CD14-positive monocyte (primary cell): ENCODE data around the gene CMSS1. TPM values are rescaled to one million over a fixed set of nuclear protein-coding genes. Genes with fewer than 3 reads are reported as not detected.

Experiments
- DNase-seq, 3 donors: peaks; one replicate each; pipeline ENCODE4 v3.0.0-alpha.2; 2011 to 2022
- H2AFZ ChIP-seq: 2 replicates; pipeline ENCODE4 v1.6.0; 2012; ENCODE audit warnings: mild to moderate bottlenecking, low read depth, low read length, inconsistent platforms; ENCODE audit not compliant: insufficient read depth, poor library complexity, severe bottlenecking
- H3K27ac ChIP-seq, 2 donors: 1 replicate in 1 of 2; 2 replicates in 1 of 2; pipeline ENCODE4 v1.5.1; 2012 to 2013; ENCODE audit warnings: low read length in 2 of 2, control low read depth in 1 of 2, inconsistent platforms in 1 of 2, low read depth in 1 of 2, mild to moderate bottlenecking in 1 of 2
- H3K27me3 ChIP-seq, 2 donors: one replicate each; pipeline versions ENCODE4 v1.6.0 to v1.6.1; 2011 to 2013; ENCODE audit warnings: low read length in 2 of 2; ENCODE audit not compliant: control insufficient read depth in 2 of 2, insufficient read depth in 2 of 2
- H3K36me3 ChIP-seq, 2 donors: replicated peaks in 1 of 2; 1 replicate in 1 of 2; 2 replicates in 1 of 2; pipeline versions ENCODE4 v1.5.1 to v1.6.1; 2012 to 2013; ENCODE audit warnings: low read length in 2 of 2, control low read depth in 1 of 2, inconsistent platforms in 1 of 2, mild to moderate bottlenecking in 1 of 2; ENCODE audit not compliant: insufficient read depth in 2 of 2, control insufficient read depth in 1 of 2
- H3K4me1 ChIP-seq, 2 donors: 1 replicate in 1 of 2; 2 replicates in 1 of 2; pipeline versions ENCODE4 v1.5.1 to v1.6.1; 2012 to 2013; ENCODE audit warnings: low read length in 2 of 2, control low read depth in 1 of 2, inconsistent platforms in 1 of 2, mild to moderate bottlenecking in 1 of 2, moderate library complexity in 1 of 2; ENCODE audit not compliant: insufficient read depth in 2 of 2, control insufficient read depth in 1 of 2
- H3K4me2 ChIP-seq: replicated peaks from 2 replicates; pipeline ENCODE3; 2012; ENCODE audit warnings: low read length, moderate library complexity, mild to moderate bottlenecking; ENCODE audit not compliant: poor library complexity, severe bottlenecking; ENCODE audit errors: extremely low read depth
- H3K4me3 ChIP-seq, 3 experiments: fragments of 200-600 bp in 1 of 3; sonication (generic) in 1 of 3; replicated peaks in 1 of 3; 1 replicate in 2 of 3; 2 replicates in 1 of 3; pipeline ENCODE4 v1.5.1; 2011 to 2013; ENCODE audit warnings: low read length in 3 of 3, mild to moderate bottlenecking in 3 of 3, control low read depth in 2 of 3, low read depth in 2 of 3, inconsistent platforms in 1 of 3, moderate library complexity in 1 of 3
- H3K79me2 ChIP-seq: 2 replicates; pipeline ENCODE4 v1.6.0; 2012; ENCODE audit warnings: mild to moderate bottlenecking, control low read depth, inconsistent platforms, low read length, moderate library complexity; ENCODE audit not compliant: insufficient read depth
- H3K9ac ChIP-seq: 2 replicates; pipeline ENCODE4 v1.6.0; 2017; ENCODE audit warnings: low read length, mild to moderate bottlenecking; ENCODE audit not compliant: insufficient read depth, poor library complexity, severe bottlenecking
- H3K9me3 ChIP-seq, 2 donors: replicated peaks in 1 of 2; 1 replicate in 1 of 2; 2 replicates in 1 of 2; pipeline versions ENCODE4 v1.5.1 to v1.6.1; 2012 to 2013; ENCODE audit warnings: low read length in 2 of 2, control low read depth in 1 of 2; ENCODE audit not compliant: control insufficient read depth in 1 of 2, insufficient read depth in 1 of 2
- H4K20me1 ChIP-seq: 2 replicates; pipeline ENCODE4 v1.6.0; 2012; ENCODE audit warnings: mild to moderate bottlenecking, low read length, control low read depth, moderate library complexity; ENCODE audit not compliant: insufficient read depth
- H3K27ac Mint-ChIP-seq, 7 donors: one replicate each; pipeline ENCODE4 v1.8.0; 2020; ENCODE audit warnings: mild to moderate bottlenecking in 7 of 7, mixed read lengths in 7 of 7, moderate library complexity in 6 of 7, inconsistent platforms in 2 of 7
- H3K27me3 Mint-ChIP-seq, 3 donors: one replicate each; pipeline ENCODE4 v1.8.0; 2021 to 2022; ENCODE audit warnings: low read depth in 3 of 3, mild to moderate bottlenecking in 3 of 3, mixed read lengths in 3 of 3, moderate library complexity in 3 of 3, inconsistent platforms in 1 of 3
- H3K36me3 Mint-ChIP-seq, 2 donors: one replicate each; pipeline ENCODE4 v1.8.0; 2020; ENCODE audit warnings: mixed read lengths in 2 of 2, inconsistent platforms in 1 of 2, mild to moderate bottlenecking in 1 of 2
- H3K4me1 Mint-ChIP-seq: one replicate; pipeline ENCODE4 v1.8.0; 2020; ENCODE audit warnings: mild to moderate bottlenecking, mixed read lengths
- H3K4me3 Mint-ChIP-seq, 2 donors: one replicate each; pipeline ENCODE4 v1.8.0; 2020; ENCODE audit warnings: mild to moderate bottlenecking in 2 of 2, mixed read lengths in 2 of 2, moderate library complexity in 1 of 2
- H3K9me3 Mint-ChIP-seq, 7 donors: one replicate each; pipeline ENCODE4 v1.8.0; 2020 to 2022; ENCODE audit warnings: mixed read lengths in 7 of 7, mild to moderate bottlenecking in 6 of 7, moderate library complexity in 6 of 7, inconsistent platforms in 2 of 7
- CTCF ChIP-seq: fragments of 200-600 bp; IDR thresholded peaks from one replicate; pipeline ENCODE4 v1.8.0; 2022; ENCODE audit warnings: antibody characterized with exemption, mild to moderate bottlenecking
- WGBS: methylation state at CpG from one replicate; pipeline ENCODE4 v1.1.5; 2013; ENCODE audit warnings: missing lambda C conversion rate; ENCODE audit not compliant: insufficient coverage; 5-methylcytosine and 5-hydroxymethylcytosine counted together
- intact Hi-C, 2 donors: fragments of 100-400 bp; cut with micrococcal nuclease; formaldehyde crosslinking; loops; one replicate each; pipeline versions ENCODE4 v1.15.0 to v1.15.1; 2023
- polyA plus RNA-seq, 3 donors: library from polyadenylated mRNA; depleted of rRNA in 1 of 3; unstranded in 2 of 3; stranded (reverse) in 1 of 3; fragments of 300-500 nt in 2 of 3; fragments of >200 nt in 1 of 3; fragmentation: Illumina TruSeq in 2 of 3; gene quantifications; 1 replicate in 2 of 3; 2 replicates in 1 of 3; pipeline ENCODE4 v1.2.3, GENCODE V29; 2012 to 2021

Gene CMSS1
- polyA plus RNA-seq, 3 donors: 1.1 to 3.6 (median 2.2) TPM

GRCh38 chr3:100062665-100063064 is 245.0 kb downstream of the CMSS1 start:
- Histone ChIP-seq H3K9me3 (no peaks in the 10 kb centered on the region), H3K27ac (no peak overlapping the region), H3K4me3 (no peak overlapping the region), H3K79me2 (no peaks in the 10 kb centered on the region), H4K20me1 (no peaks in the 10 kb centered on the region), H3K36me3 (no peaks in the 10 kb centered on the region), H3K4me1 (peaks cover 11 to 17% of the 10 kb centered on the region in 2 donors), H3K4me2 (no peak overlapping the region), H3K27me3 (no peaks in the 10 kb centered on the region), H3K9ac (no peak overlapping the region), H2AFZ (no peak overlapping the region)
- no peak for TF ChIP-seq CTCF
- Mint-ChIP-seq H3K4me3 (no peak overlapping the region), H3K27ac (no peak overlapping the region), H3K9me3 (no peaks in the 10 kb centered on the region), H3K27me3 (peaks cover 0 to 4% (median 3%) of the 10 kb centered on the region in 3 donors), H3K36me3 (peaks cover 0 to 2% of the 10 kb centered on the region in 2 donors), H3K4me1 (peaks cover 16% of the 10 kb centered on the region)
- no peak for DNase-seq
- 100% methylated on average over 4 of the region's 4 CpGs for WGBS
- intact Hi-C loops: no loop called here

DNA sequence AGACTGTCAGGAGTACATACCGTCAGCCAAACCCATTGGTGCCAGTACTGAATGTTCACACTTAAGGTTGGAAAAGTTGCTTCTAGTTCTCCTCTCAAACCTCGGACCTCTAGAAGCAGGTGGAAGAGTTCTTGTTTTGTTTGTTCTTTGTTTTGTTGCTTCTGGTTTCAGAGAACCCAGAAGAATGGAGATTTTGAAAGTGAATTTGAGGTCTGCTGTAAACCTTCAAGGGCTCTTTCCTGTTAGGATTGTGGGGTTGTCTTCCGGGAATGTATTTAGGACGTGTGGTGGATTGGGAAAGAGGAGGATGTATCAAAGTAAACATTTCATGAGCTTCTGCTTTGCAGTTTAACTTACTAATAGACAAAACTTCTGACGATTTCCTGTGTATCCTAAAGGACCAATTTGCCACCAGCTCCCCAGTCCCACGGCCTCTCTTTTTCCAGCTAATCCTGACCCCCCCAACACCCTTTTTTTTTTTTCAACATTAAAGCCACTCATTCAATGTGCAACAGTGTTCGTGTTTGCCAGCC is 246.3 kb downstream of the CMSS1 start:
- Histone ChIP-seq H3K4me1 (peaks cover 12 to 17% of the 10 kb centered on the region in 2 donors), H3K27me3 (no peaks in the 10 kb centered on the region), H3K4me2 (no peak overlapping the region), H3K36me3 (no peaks in the 10 kb centered on the region), H2AFZ (no peak overlapping the region), H3K27ac (no peak overlapping the region), H3K9me3 (no peaks in the 10 kb centered on the region), H4K20me1 (no peaks in the 10 kb centered on the region), H3K4me3 (no peak overlapping the region), H3K79me2 (no peaks in the 10 kb centered on the region), H3K9ac (no peak overlapping the region)
- H3K36me3 Mint-ChIP-seq: no peaks in the 10 kb centered on the region
- H3K27me3 Mint-ChIP-seq: peaks cover 0 to 4% (median 3%) of the 10 kb centered on the region in 3 donors
- H3K9me3 Mint-ChIP-seq: no peaks in the 10 kb centered on the region
- 68% methylated on average over 3 of the region's 7 CpGs for WGBS
- TF ChIP-seq CTCF: no peak
- intact Hi-C loops: no loop called here
- H3K4me3 Mint-ChIP-seq: no peak overlapping the region
- no peak overlapping the region for H3K27ac Mint-ChIP-seq
- DNase-seq: no peak
- peaks cover 20% of the 10 kb centered on the region for H3K4me1 Mint-ChIP-seq
